Neural progenitor cell (in vitro differentiated cells): ENCODE results near the gene PRKCB. TPM values are rescaled to one million over a fixed set of nuclear protein-coding genes. Genes with fewer than 3 reads are reported as not detected.

Source experiments
- DNase-seq: peaks from one replicate; pipeline ENCODE4 v3.0.0-alpha.2; 2016; ENCODE audit warnings: low spot score
- H2AFZ ChIP-seq: fragments of 200-600 bp; sonication (generic); replicated peaks from 2 replicates; pipeline ENCODE4 v1.6.1; 2016; ENCODE audit warnings: antibody characterized with exemption
- H3F3A ChIP-seq: fragments of 200-600 bp; sonication (generic); 2 replicates; pipeline ENCODE4 v1.6.1; 2016; ENCODE audit warnings: antibody characterized with exemption, low read depth
- H3K27ac ChIP-seq: fragments of 200-600 bp; sonication (generic); 2 replicates; pipeline ENCODE4 v1.5.1; 2016; ENCODE audit warnings: mild to moderate bottlenecking
- H3K27me3 ChIP-seq: fragments of 200-600 bp; sonication (generic); 2 replicates; pipeline ENCODE4 v1.6.1; 2016; ENCODE audit warnings: mild to moderate bottlenecking, moderate library complexity
- H3K36me3 ChIP-seq: fragments of 200-600 bp; sonication (generic); 2 replicates; pipeline ENCODE4 v1.5.1; 2016
- H3K4me1 ChIP-seq: fragments of 200-600 bp; sonication (generic); 2 replicates; pipeline ENCODE4 v1.6.1; 2016; ENCODE audit warnings: mixed run types
- H3K4me2 ChIP-seq: fragments of 200-600 bp; sonication (generic); 2 replicates; pipeline ENCODE4 v1.6.1; 2016
- H3K4me3 ChIP-seq: fragments of 200-600 bp; sonication (generic); 2 replicates; pipeline ENCODE4 v1.5.1; 2016
- H3K79me2 ChIP-seq: fragments of 200-600 bp; sonication (generic); 2 replicates; pipeline ENCODE4 v1.6.1; 2016; ENCODE audit warnings: low read depth
- H3K9ac ChIP-seq: fragments of 200-600 bp; sonication (generic); 2 replicates; pipeline ENCODE4 v1.6.1; 2016
- H3K9me3 ChIP-seq: fragments of 200-600 bp; sonication (generic); 2 replicates; pipeline ENCODE4 v1.5.1; 2016; ENCODE audit warnings: low read depth
- H4K20me1 ChIP-seq: fragments of 200-600 bp; sonication (generic); 2 replicates; pipeline ENCODE4 v1.6.1; 2016; ENCODE audit warnings: low read depth
- H3K27ac Mint-ChIP-seq: 3 replicates; pipeline ENCODE4 v1.8.0; 2021; ENCODE audit warnings: mixed read lengths
- H3K27me3 Mint-ChIP-seq: 2 replicates; pipeline ENCODE4 v1.8.0; 2022; ENCODE audit warnings: low read depth, mild to moderate bottlenecking, inconsistent platforms, moderate library complexity, mixed read lengths; ENCODE audit not compliant: insufficient read depth
- H3K36me3 Mint-ChIP-seq: 3 replicates; pipeline ENCODE4 v1.8.0; 2021; ENCODE audit warnings: mixed read lengths
- H3K4me1 Mint-ChIP-seq: 3 replicates; pipeline ENCODE4 v1.8.0; 2021; ENCODE audit warnings: mixed read lengths
- H3K4me3 Mint-ChIP-seq: 3 replicates; pipeline ENCODE4 v1.8.0; 2021; ENCODE audit warnings: mild to moderate bottlenecking, moderate library complexity, mixed read lengths
- H3K9me3 Mint-ChIP-seq: 3 replicates; pipeline ENCODE4 v1.8.0; 2020; ENCODE audit warnings: mixed read lengths
- CTCF ChIP-seq: fragments of 200-600 bp; sonication (generic); IDR thresholded peaks from 2 replicates; pipeline ENCODE4 v1.5.1; 2017; ENCODE audit warnings: antibody characterized with exemption, mild to moderate bottlenecking
- EZH2 ChIP-seq: fragments of 200-600 bp; sonication (generic); IDR thresholded peaks from 2 replicates; pipeline ENCODE4 v1.6.1; 2017; ENCODE audit warnings: antibody characterized with exemption, mild to moderate bottlenecking, moderate library complexity
- EZH2phosphoT487 ChIP-seq: fragments of 200-600 bp; sonication (generic); IDR thresholded peaks from 2 replicates; pipeline ENCODE4 v1.6.1; 2017; ENCODE audit warnings: antibody characterized with exemption
- total RNA-seq: library from RNA; depleted of rRNA; stranded (reverse); fragments of >200 nt; gene quantifications from 2 replicates; pipeline ENCODE4 v1.2.3, GENCODE V29; 2015; ENCODE audit warnings: low replicate concordance

Gene PRKCB
- total RNA-seq, 1 donor from 2014 or later = 9.5 TPM

GRCh38 chr16:24180451-24180850 is 344.7 kb downstream of the PRKCB start:
- TF ChIP-seq CTCF (no peak), EZH2phosphoT487 (no peak), EZH2 (no peak)
- no peak overlapping the region for H3K27ac ChIP-seq
- no peaks in the 10 kb centered on the region for H3F3A ChIP-seq
- H3K4me2 ChIP-seq = no peak overlapping the region
- H3K4me3 ChIP-seq = no peak overlapping the region
- no peak overlapping the region for H2AFZ ChIP-seq
- no peak overlapping the region for H3K4me3 Mint-ChIP-seq
- no peaks in the 10 kb centered on the region for H3K4me1 ChIP-seq
- no peaks in the 10 kb centered on the region for H3K79me2 ChIP-seq
- peaks cover 4% of the 10 kb centered on the region for H3K27me3 Mint-ChIP-seq
- no peaks in the 10 kb centered on the region for H3K9me3 ChIP-seq
- no peaks in the 10 kb centered on the region for H3K27me3 ChIP-seq
- H3K4me1 Mint-ChIP-seq = no peaks in the 10 kb centered on the region
- no peak overlapping the region for H3K27ac Mint-ChIP-seq
- H3K36me3 ChIP-seq = no peaks in the 10 kb centered on the region
- no peaks in the 10 kb centered on the region for H3K9me3 Mint-ChIP-seq
- H3K9ac ChIP-seq = no peak overlapping the region
- no peak for DNase-seq
- H3K36me3 Mint-ChIP-seq = no peaks in the 10 kb centered on the region
- H4K20me1 ChIP-seq = peaks cover 22% of the 10 kb centered on the region

DNA sequence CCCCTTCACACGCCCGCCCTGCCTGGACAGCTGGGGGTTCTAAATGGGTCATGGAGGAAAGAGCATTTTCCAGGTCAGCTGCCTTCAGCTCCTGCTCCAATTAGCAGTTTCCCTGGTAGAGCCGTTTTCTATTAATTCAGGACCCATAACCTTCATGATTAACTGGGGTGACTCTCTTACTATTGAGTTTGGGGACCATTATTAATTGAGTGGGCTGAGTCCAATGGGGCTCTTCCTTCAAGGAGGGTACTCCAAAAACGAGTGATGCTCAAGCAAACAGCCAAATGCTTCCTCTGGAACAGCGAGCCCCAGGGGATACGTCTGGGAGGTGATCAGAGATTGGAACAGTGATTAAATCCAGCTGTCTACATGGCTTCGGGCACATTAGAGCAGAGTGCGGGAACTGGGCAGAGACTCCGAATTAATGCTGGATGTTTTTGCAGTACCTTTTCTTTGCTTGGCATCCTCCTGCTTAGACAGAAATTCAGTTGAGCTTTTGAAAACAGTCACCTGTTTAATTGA is 352.3 kb downstream of the PRKCB start:
- no peaks in the 10 kb centered on the region for H3K36me3 ChIP-seq
- H3K9me3 ChIP-seq = no peaks in the 10 kb centered on the region
- TF ChIP-seq EZH2phosphoT487 (no peak), EZH2 (no peak), CTCF (no peak)
- H3K4me3 ChIP-seq = no peak overlapping the region
- no peak overlapping the region for H3K4me2 ChIP-seq
- Mint-ChIP-seq H3K4me3 (no peak overlapping the region), H3K4me1 (peaks cover 2% of the 10 kb centered on the region), H3K36me3 (no peaks in the 10 kb centered on the region), H3K27me3 (no peaks in the 10 kb centered on the region), H3K27ac (no peak overlapping the region), H3K9me3 (no peaks in the 10 kb centered on the region)
- H3K27ac ChIP-seq = no peak overlapping the region
- no peak overlapping the region for H2AFZ ChIP-seq
- no peaks in the 10 kb centered on the region for H3K27me3 ChIP-seq
- no peak for DNase-seq
- H3K79me2 ChIP-seq = no peaks in the 10 kb centered on the region
- no peak overlapping the region for H3K9ac ChIP-seq
- H3K4me1 ChIP-seq = no peaks in the 10 kb centered on the region
- H4K20me1 ChIP-seq = no peaks in the 10 kb centered on the region
- H3F3A ChIP-seq = no peaks in the 10 kb centered on the region

GRCh38 chr16:24188751-24189318 is 353.1 kb downstream of the PRKCB start:
- H3F3A ChIP-seq = no peaks in the 10 kb centered on the region
- DNase-seq = no peak
- no peak overlapping the region for H3K27ac ChIP-seq
- no peak overlapping the region for H3K9ac ChIP-seq
- no peaks in the 10 kb centered on the region for H3K9me3 ChIP-seq
- Mint-ChIP-seq H3K27me3 (no peaks in the 10 kb centered on the region), H3K27ac (no peak overlapping the region), H3K4me1 (peaks cover 2% of the 10 kb centered on the region), H3K9me3 (no peaks in the 10 kb centered on the region), H3K36me3 (no peaks in the 10 kb centered on the region), H3K4me3 (no peak overlapping the region)
- no peak for TF ChIP-seq EZH2
- no peak for TF ChIP-seq EZH2phosphoT487
- TF ChIP-seq CTCF = no peak
- H2AFZ ChIP-seq = no peak overlapping the region
- H3K4me1 ChIP-seq = no peaks in the 10 kb centered on the region
- no peaks in the 10 kb centered on the region for H3K27me3 ChIP-seq
- no peaks in the 10 kb centered on the region for H3K79me2 ChIP-seq
- H3K36me3 ChIP-seq = no peaks in the 10 kb centered on the region
- H3K4me3 ChIP-seq = no peak overlapping the region
- no peak overlapping the region for H3K4me2 ChIP-seq
- no peaks in the 10 kb centered on the region for H4K20me1 ChIP-seq
